Liver (tissue), 3 donors: ENCODE measurements around the gene ENTPD8.

Source experiments
- ATF3 ChIP-seq: IDR thresholded peaks from 2 replicates; pipeline ENCODE4 v1.6.1; 2016; ENCODE audit warnings: antibody characterized with exemption
- FOXA1 ChIP-seq: IDR thresholded peaks from 2 replicates; pipeline ENCODE4 v1.6.1; 2016; ENCODE audit warnings: antibody characterized with exemption
- GABPA ChIP-seq, 2 donors: IDR thresholded peaks in 1 of 2; conservative IDR thresholded peaks in 1 of 2; 2 replicates each; pipeline ENCODE4 v1.6.1; 2016; ENCODE audit warnings: antibody characterized with exemption in 2 of 2, mild to moderate bottlenecking in 1 of 2, moderate library complexity in 1 of 2
- JUND ChIP-seq, 2 donors: IDR thresholded peaks; 2 replicates each; pipeline ENCODE4 v1.6.1; 2016; ENCODE audit warnings: antibody characterized with exemption in 2 of 2
- RAD21 ChIP-seq, 2 donors: IDR thresholded peaks; 2 replicates each; pipeline ENCODE4 v1.6.1; 2016; ENCODE audit warnings: antibody characterized with exemption in 2 of 2, mild to moderate bottlenecking in 2 of 2
- RXRA ChIP-seq, 2 donors: IDR thresholded peaks; 2 replicates each; pipeline ENCODE4 v1.6.1; 2017 to 2018; ENCODE audit warnings: antibody characterized with exemption in 2 of 2, mild to moderate bottlenecking in 1 of 2
- SP1 ChIP-seq: IDR thresholded peaks from 2 replicates; pipeline ENCODE4 v1.6.1; 2018; ENCODE audit warnings: antibody characterized with exemption, mild to moderate bottlenecking
- TAF1 ChIP-seq: conservative IDR thresholded peaks from 2 replicates; pipeline ENCODE4 v1.6.1; 2016; ENCODE audit warnings: antibody characterized with exemption, mild to moderate bottlenecking
- YY1 ChIP-seq: IDR thresholded peaks from 2 replicates; pipeline ENCODE4 v1.6.1; 2016; ENCODE audit warnings: antibody characterized with exemption, mild to moderate bottlenecking
- TF ChIP-seq, protein P1 (sequence below): fragments of 150-350 bp; IDR thresholded peaks from 2 replicates; pipeline ENCODE4 v1.5.1; 2017; ENCODE audit warnings: improper control_type of control experiment, low read depth, low read length; ENCODE audit not compliant: missing input control
- TF ChIP-seq, protein P2 (sequence below): IDR thresholded peaks from 2 replicates; pipeline ENCODE4 v1.6.1; 2016; ENCODE audit warnings: antibody characterized with exemption
- TF ChIP-seq, protein P3 (sequence below): IDR thresholded peaks from 2 replicates; pipeline ENCODE4 v1.6.1; 2016; ENCODE audit warnings: antibody characterized with exemption, mild to moderate bottlenecking
- donor health status: healthy.
- donor health status: healthy.

DNA sequence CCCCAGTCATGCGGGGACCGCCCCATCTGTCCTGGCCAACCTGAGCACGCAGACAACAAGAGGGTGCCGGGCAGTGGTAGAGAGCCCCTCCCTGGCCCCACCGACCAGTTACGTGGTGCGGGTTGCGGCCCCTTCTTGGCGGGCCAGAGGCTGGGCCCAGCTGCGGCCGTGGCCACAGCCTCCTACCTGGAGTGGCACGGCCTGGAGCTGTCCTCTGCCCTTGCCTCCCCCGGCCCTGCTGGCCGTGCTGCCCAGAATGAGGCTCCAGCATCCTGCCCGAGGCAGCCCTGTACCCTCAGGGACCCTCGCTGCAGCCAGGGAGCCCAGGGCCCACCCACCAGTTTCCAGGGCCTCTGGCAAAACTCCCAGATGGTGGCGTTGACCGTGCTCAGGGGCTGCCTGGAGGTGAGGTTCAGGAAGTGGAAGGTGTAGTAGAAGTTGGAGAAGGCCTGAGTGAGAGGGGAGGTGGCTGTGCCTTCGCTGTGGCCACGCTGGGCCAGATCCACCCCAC lies 5.7 kb downstream of the ENTPD8 start:
- TF ChIP-seq TAF1 (no peak), FOXA1 (no peak), GABPA (IDR thresholded peaks at IDR 0.05 in 1 of 2, conservative IDR thresholded peaks at IDR 0.05 in 1 of 2) (no peak), RAD21 (IDR thresholded peaks at IDR 0.05) (no peak), YY1 (no peak), RXRA (IDR thresholded peaks at IDR 0.05) (no peak), SP1 (no peak), JUND (IDR thresholded peaks at IDR 0.05) (no peak), ATF3 (no peak)
- TF ChIP-seq, protein P1, sequence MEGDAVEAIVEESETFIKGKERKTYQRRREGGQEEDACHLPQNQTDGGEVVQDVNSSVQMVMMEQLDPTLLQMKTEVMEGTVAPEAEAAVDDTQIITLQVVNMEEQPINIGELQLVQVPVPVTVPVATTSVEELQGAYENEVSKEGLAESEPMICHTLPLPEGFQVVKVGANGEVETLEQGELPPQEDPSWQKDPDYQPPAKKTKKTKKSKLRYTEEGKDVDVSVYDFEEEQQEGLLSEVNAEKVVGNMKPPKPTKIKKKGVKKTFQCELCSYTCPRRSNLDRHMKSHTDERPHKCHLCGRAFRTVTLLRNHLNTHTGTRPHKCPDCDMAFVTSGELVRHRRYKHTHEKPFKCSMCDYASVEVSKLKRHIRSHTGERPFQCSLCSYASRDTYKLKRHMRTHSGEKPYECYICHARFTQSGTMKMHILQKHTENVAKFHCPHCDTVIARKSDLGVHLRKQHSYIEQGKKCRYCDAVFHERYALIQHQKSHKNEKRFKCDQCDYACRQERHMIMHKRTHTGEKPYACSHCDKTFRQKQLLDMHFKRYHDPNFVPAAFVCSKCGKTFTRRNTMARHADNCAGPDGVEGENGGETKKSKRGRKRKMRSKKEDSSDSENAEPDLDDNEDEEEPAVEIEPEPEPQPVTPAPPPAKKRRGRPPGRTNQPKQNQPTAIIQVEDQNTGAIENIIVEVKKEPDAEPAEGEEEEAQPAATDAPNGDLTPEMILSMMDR, result no peak
- TF ChIP-seq, protein P2, sequence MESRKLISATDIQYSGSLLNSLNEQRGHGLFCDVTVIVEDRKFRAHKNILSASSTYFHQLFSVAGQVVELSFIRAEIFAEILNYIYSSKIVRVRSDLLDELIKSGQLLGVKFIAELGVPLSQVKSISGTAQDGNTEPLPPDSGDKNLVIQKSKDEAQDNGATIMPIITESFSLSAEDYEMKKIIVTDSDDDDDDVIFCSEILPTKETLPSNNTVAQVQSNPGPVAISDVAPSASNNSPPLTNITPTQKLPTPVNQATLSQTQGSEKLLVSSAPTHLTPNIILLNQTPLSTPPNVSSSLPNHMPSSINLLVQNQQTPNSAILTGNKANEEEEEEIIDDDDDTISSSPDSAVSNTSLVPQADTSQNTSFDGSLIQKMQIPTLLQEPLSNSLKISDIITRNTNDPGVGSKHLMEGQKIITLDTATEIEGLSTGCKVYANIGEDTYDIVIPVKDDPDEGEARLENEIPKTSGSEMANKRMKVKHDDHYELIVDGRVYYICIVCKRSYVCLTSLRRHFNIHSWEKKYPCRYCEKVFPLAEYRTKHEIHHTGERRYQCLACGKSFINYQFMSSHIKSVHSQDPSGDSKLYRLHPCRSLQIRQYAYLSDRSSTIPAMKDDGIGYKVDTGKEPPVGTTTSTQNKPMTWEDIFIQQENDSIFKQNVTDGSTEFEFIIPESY, result no peak
- TF ChIP-seq, protein P3, sequence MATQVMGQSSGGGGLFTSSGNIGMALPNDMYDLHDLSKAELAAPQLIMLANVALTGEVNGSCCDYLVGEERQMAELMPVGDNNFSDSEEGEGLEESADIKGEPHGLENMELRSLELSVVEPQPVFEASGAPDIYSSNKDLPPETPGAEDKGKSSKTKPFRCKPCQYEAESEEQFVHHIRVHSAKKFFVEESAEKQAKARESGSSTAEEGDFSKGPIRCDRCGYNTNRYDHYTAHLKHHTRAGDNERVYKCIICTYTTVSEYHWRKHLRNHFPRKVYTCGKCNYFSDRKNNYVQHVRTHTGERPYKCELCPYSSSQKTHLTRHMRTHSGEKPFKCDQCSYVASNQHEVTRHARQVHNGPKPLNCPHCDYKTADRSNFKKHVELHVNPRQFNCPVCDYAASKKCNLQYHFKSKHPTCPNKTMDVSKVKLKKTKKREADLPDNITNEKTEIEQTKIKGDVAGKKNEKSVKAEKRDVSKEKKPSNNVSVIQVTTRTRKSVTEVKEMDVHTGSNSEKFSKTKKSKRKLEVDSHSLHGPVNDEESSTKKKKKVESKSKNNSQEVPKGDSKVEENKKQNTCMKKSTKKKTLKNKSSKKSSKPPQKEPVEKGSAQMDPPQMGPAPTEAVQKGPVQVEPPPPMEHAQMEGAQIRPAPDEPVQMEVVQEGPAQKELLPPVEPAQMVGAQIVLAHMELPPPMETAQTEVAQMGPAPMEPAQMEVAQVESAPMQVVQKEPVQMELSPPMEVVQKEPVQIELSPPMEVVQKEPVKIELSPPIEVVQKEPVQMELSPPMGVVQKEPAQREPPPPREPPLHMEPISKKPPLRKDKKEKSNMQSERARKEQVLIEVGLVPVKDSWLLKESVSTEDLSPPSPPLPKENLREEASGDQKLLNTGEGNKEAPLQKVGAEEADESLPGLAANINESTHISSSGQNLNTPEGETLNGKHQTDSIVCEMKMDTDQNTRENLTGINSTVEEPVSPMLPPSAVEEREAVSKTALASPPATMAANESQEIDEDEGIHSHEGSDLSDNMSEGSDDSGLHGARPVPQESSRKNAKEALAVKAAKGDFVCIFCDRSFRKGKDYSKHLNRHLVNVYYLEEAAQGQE, result no peak
